Measurements from ENCODE around the gene ZNF618.
"Not testable (repeated sequence)": the region's sequence is repeated elsewhere in the genome, so short reads cannot be mapped to it uniquely, and the experiment has no call there.

ZNF618 gene

GRCh38 chr9:114027863-114028465 lies 151.9 kb downstream of the ZNF618 start:
- no peak for DNase-seq

DNA sequence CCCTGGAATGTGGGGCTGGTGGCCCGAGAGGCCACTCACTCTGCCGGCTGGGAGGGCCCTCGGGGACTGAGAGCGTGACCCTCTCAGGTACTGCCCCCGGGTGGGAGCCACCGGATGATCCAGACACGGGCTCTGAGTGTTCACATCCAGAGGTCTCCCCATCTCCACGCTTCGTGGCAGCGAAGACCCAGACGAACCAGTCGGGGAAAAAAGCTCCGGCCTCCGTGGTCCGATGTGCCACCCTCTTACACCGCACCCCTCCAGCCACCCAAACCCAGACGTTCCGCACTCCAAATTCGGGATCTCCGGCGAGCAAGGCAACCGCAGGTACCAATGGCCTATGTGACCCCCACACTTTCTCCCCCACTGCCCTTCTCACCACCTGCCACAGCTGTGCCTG lies 152.5 kb downstream of the ZNF618 start:
- no peak for DNase-seq

GRCh38 chr9:114029311-114030170 lies 153.4 kb downstream of the ZNF618 start:
- DNase-seq = no peak

- no peak for DNase-seq
These were observed 154.3 kb downstream of the ZNF618 start for GRCh38 chr9:114030364-114030763.

DNA sequence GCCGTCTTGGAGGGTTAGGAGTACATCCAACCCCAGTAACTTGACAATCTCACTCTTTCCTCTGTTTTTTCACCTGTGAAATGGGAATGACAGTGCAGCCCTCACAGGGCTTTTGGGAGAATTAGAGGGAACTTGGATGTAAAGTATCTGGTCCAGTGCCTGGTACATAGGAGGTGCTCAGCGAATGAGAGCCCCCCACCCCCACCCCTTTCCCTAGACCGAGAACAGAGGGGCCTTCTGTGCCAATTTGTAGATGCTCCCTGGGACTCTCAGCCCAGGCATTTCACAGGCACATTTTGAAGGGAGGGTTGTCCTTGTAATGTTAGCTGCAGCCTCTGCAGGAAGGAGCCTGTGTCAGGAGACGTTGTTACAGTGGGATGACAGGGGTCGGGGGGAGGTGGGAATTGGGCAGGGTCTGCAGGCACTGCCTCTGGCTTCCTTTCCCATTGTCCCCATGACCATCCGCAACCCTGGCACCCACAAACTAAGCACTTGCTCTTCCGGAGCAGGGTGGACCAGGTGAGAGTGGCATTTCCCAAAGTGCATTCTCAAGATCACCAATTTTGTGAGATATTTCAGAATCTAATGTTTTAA lies 155.0 kb downstream of the ZNF618 start:
- DNase-seq = no peak

- no peak for DNase-seq
These were observed 156.1 kb downstream of the ZNF618 start for GRCh38 chr9:114031948-114032840.

GRCh38 chr9:114033397-114034103 lies 157.4 kb downstream of the ZNF618 start:
- no peak for DNase-seq

DNA sequence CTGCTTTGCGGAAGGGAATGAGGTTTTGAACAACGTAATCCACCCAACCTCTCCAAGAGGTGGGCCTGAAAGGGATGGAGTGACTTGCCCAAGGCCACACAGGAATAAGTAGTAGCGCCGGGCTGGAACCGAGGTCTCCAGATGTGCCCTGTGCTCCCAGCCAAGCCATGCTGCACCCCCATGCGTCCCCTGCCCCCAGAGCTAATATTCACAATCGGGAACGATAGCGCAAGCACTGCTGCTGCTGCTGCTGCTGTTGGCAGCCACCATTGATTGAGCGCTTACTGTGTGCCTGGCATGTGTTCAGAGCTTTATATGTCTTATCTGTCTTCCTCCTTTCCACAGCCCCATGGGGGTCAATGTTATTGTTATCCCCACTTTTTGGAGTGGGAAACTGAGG lies 158.1 kb downstream of the ZNF618 start:
- DNase-seq = no peak

DNA sequence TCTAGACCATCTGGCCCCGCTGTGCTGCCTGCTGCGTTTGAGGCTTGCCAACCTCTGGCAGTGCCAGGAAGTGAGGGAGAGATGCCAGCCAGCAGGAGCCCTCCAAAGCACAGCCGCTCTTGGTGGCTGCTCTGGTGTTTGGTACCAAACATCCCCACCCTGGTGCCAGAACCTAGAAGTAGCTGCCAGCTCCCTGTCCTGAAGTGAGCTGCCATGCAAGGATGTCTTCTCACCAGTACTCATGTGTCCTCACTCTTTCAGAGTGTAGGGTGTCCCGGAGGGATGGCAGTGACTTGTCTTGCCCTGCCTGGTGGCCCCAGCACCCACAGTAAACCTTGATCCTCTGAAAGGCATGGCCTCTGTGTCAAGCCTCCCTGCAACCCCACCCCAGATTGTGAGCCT lies 158.6 kb downstream of the ZNF618 start:
- no peak for DNase-seq

DNA sequence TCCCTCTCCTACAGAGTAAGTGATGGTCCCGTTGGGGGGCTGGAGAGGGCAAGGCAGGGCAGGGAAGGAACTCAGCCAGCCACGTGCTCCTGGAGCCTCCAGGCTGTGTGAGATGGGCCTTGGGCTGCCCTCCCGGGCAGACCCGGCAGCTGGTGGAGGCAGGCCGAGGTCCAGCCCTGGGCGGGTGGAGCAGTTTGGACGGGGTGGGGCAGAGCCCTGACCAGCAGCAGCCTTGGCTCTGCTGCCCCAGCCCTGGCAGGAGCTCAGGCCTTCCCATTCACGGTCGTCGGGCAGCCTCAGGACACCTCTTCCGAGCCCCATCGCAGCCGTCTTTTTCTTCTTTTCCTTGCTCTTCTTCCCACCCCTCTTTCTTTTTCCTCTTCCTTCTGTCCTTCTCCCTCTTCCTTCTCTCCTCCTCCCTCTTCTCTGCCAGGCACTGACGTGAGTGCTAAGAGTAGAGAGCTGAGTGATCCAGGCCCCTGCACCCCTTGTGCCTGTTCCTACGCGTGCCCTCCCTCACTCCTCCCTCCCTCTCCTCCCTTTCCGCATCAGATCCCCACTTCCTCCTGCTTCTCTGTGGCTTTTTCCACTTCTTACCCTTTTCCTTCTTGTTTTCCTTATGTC lies 159.2 kb downstream of the ZNF618 start:
- DNase-seq = no peak

- no peak for DNase-seq
These were observed 160.0 kb downstream of the ZNF618 start for GRCh38 chr9:114035845-114036801.

DNA sequence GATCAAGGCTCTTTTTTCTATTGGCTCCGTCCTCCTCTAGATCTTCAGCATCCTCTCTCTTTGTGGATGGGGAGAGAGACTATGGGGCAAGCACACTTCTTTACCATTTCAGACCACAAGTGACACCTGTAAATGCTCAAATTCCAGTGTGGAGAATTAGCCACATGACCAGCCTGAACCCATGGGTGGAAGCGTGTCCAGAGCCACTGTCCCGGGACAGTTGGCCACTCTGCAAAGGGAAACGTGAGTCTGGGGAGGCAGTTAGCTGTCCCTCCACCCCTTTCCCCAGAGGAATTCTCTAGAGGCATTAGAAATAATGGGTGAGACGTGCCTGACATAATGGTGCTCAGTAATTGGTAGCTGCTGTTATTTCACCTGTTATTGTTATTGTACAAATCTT lies 161.1 kb downstream of the ZNF618 start:
- no peak for DNase-seq

DNA sequence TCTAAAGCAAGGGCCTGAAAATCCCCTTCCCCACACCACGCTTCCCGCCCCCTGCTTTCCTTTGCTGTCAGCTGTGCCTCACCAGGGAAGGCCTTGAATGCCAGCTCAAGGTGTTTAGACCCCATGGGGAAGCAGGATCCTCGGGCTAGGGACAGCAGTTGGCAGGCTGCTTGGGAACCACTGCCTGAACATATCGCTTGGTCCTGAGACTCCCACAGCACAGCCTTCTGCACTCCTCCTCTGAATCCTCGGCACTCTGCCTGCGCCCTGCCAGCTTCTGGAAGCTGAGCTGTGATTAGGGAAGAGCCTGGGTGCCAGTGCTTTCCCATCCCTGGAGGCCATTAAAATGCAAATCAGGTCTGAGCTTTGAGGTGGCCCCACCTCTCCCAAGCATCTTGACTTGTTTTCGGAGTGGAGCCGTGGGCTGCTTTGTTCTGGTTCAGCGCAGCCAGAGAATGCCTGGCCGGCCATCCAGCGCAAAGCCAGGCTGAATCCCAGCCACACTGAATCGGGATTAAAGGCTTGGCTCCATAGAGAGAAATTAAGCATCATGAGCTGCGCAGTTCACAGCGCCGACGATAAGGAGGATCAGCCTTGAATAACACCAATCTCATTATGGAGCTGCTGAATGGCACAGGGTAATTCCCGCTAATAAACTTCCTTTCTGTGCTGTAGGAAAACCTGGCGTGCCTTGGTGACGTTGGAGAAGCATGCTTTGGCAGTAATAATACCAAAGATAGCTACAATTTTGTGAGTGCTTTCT lies 162.0 kb downstream of the ZNF618 start:
- no peak for DNase-seq

DNA sequence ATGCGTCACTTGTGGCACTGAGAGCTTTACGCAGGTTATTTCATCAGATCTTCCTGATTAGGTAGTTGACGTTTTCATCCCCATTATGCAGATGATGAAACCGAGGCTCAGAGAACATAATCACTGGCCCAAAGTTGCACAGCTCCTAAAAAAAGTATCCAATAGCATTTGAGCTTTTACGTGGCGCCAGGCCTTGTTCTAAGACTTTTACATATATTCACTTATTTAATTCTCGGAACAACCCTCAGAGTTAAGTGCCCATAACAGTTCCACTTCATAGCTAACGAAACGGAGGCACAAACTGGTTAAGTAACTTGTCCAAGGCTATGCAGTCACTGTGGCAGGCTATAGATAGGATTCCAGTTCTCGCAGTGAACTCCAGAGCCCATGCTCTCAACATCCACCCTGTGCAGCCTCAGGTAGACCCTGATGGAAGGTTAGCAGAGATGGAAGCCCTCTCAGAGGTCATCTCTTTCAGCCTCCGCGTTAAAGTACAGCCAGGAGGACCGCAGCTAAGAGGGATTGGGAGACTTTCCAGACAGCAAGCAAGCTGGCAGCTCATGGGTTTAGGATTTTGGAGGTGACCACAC lies 162.7 kb downstream of the ZNF618 start:
- DNase-seq = no peak

- DNase-seq = no peak
These were observed 163.4 kb downstream of the ZNF618 start for GRCh38 chr9:114039484-114039883.

DNA sequence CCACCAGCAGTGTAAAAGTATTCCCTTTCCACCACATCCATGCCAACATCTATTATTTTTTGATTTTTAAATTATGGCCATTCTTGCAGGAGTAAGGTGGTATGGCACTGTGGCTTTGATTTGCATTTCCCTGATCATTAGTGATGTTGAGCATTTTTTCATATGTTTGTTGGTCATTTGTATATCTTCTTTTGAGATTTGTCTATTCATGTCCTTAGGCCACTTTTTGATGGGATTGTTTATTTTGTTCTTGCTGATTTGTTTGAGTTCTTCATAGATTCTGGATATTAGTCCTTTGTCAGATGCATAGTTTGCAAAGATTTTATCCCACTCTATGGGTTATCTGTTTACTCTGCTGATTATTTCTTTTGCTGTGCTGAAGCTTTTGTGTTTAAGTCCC lies 167.6 kb downstream of the ZNF618 start:
- DNase-seq = not testable (repeated sequence)

- DNase-seq = no peak
These were observed 170.2 kb downstream of the ZNF618 start for GRCh38 chr9:114046237-114046755.

- DNase-seq = no peak
These were observed 170.8 kb downstream of the ZNF618 start for GRCh38 chr9:114046875-114047274.

DNA sequence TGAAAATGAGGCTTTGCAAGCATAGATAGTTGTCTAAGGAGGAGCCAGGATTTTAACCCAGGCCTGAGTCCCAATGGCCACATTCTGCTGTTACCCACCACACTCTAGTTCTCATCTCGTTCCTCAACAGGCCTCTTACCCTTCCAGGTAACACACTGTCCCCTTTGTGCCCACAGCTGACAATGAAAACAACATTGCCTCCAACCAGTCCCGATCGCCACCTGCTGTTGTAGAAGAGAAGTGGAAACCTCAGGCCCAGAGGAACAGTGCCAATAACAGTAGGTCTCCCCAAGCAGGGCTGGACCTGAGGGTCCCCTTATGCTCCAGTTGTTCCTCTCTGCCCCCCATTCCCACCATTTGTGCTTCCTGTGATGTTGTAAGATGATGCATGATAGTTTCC lies 171.6 kb downstream of the ZNF618 start:
- peak; percentile 6 for DNase-seq
